Muscle layer of colon (tissue), 2 donors: Measurements from ENCODE around the gene LANCL2.
"Not testable (repeated sequence)": the region's sequence is repeated elsewhere in the genome, so short reads cannot be mapped to it uniquely, and the experiment has no call there.

ENCODE experiments used
- H3K27ac ChIP-seq: one replicate; pipeline ENCODE4 v1.7.0; 2013; ENCODE audit warnings: low read depth, mild to moderate bottlenecking, low read length, moderate library complexity
- H3K27me3 ChIP-seq, 2 donors: one replicate each; pipeline ENCODE4 v1.7.0; 2013; ENCODE audit warnings: low read length in 2 of 2, mild to moderate bottlenecking in 2 of 2; ENCODE audit not compliant: insufficient read depth in 2 of 2, control insufficient read depth in 1 of 2
- H3K36me3 ChIP-seq: one replicate; pipeline ENCODE4 v1.7.0; 2013; ENCODE audit warnings: mild to moderate bottlenecking, low read length; ENCODE audit not compliant: insufficient read depth
- H3K4me1 ChIP-seq: one replicate; pipeline ENCODE4 v1.7.0; 2013; ENCODE audit warnings: mild to moderate bottlenecking, low read length; ENCODE audit not compliant: insufficient read depth
- H3K4me3 ChIP-seq, 2 donors: one replicate each; pipeline ENCODE4 v1.7.0; 2013; ENCODE audit warnings: low read length in 2 of 2, low read depth in 1 of 2, mild to moderate bottlenecking in 1 of 2, moderate library complexity in 1 of 2
- H3K9ac ChIP-seq: one replicate; pipeline ENCODE4 v1.7.0; 2013; ENCODE audit warnings: low read length
- H3K9me3 ChIP-seq: one replicate; pipeline ENCODE4 v1.7.0; 2013; ENCODE audit warnings: mild to moderate bottlenecking, low read length
- donor health status: abdominal sarcoma.
- donor health status: Adenocarcinoma of cecum.

LANCL2 gene

GRCh38 chr7:55381696-55382095 is 16.6 kb downstream of the LANCL2 start:
- no peak overlapping the region for H3K27ac ChIP-seq
- H3K9ac ChIP-seq = no peak overlapping the region
- H3K36me3 ChIP-seq = no peaks in the 10 kb centered on the region
- H3K4me3 ChIP-seq = no peak overlapping the region
- no peaks in the 10 kb centered on the region for H3K27me3 ChIP-seq
- no peaks in the 10 kb centered on the region for H3K4me1 ChIP-seq
- no peaks in the 10 kb centered on the region for H3K9me3 ChIP-seq

GRCh38 chr7:55382251-55382650 is 17.1 kb downstream of the LANCL2 start:
- Histone ChIP-seq H3K9ac (no peak overlapping the region), H3K9me3 (no peaks in the 10 kb centered on the region), H3K4me3 (no peak overlapping the region), H3K27me3 (no peaks in the 10 kb centered on the region), H3K36me3 (no peaks in the 10 kb centered on the region), H3K4me1 (no peaks in the 10 kb centered on the region), H3K27ac (no peak overlapping the region)

- H3K36me3 ChIP-seq = no peaks in the 10 kb centered on the region
- H3K4me3 ChIP-seq = no peak overlapping the region
- H3K27me3 ChIP-seq = no peaks in the 10 kb centered on the region
- H3K9me3 ChIP-seq = no peaks in the 10 kb centered on the region
- H3K4me1 ChIP-seq = no peaks in the 10 kb centered on the region
- no peak overlapping the region for H3K9ac ChIP-seq
- H3K27ac ChIP-seq = no peak overlapping the region
Measured at GRCh38 chr7:55386541-55386940, 21.4 kb downstream of the LANCL2 start.

- no peaks in the 10 kb centered on the region for H3K9me3 ChIP-seq
Measured at GRCh38 chr7:55387062-55387965, 22.2 kb downstream of the LANCL2 start.

GRCh38 chr7:55396233-55396785 is 31.2 kb downstream of the LANCL2 start:
- H3K9me3 ChIP-seq = no peaks in the 10 kb centered on the region
- peaks cover 4% of the 10 kb centered on the region for H3K36me3 ChIP-seq
- no peaks in the 10 kb centered on the region for H3K27me3 ChIP-seq
- no peak overlapping the region for H3K27ac ChIP-seq
- H3K4me1 ChIP-seq = no peaks in the 10 kb centered on the region
- no peak overlapping the region for H3K4me3 ChIP-seq
- no peak overlapping the region for H3K9ac ChIP-seq

More at GRCh38 chr7:55387062-55387965, 22.2 kb downstream of the LANCL2 start:
- H3K4me3 ChIP-seq = no peak overlapping the region
- H3K9ac ChIP-seq = no peak overlapping the region
- no peaks in the 10 kb centered on the region for H3K4me1 ChIP-seq
- no peak overlapping the region for H3K27ac ChIP-seq
- no peaks in the 10 kb centered on the region for H3K27me3 ChIP-seq
- H3K36me3 ChIP-seq = no peaks in the 10 kb centered on the region

GRCh38 chr7:55397617-55398016 is 32.5 kb downstream of the LANCL2 start:
- Histone ChIP-seq H3K36me3 (peaks cover 4% of the 10 kb centered on the region), H3K27ac (no peak overlapping the region), H3K4me3 (no peak overlapping the region), H3K4me1 (no peaks in the 10 kb centered on the region), H3K9ac (no peak overlapping the region), H3K27me3 (no peaks in the 10 kb centered on the region), H3K9me3 (no peaks in the 10 kb centered on the region)

- H3K4me3 ChIP-seq = no peak overlapping the region
- no peaks in the 10 kb centered on the region for H3K9me3 ChIP-seq
- H3K27me3 ChIP-seq = no peaks in the 10 kb centered on the region
- H3K36me3 ChIP-seq = peaks cover 9% of the 10 kb centered on the region
- H3K27ac ChIP-seq = no peak overlapping the region
- no peak overlapping the region for H3K9ac ChIP-seq
- no peaks in the 10 kb centered on the region for H3K4me1 ChIP-seq
Measured at GRCh38 chr7:55400191-55400590, 35.1 kb downstream of the LANCL2 start.

- peaks cover 18% of the 10 kb centered on the region for H3K36me3 ChIP-seq
- H3K9me3 ChIP-seq, H3K4me1 ChIP-seq, H3K27ac ChIP-seq, H3K27me3 ChIP-seq, H3K9ac ChIP-seq, H3K4me3 ChIP-seq: not testable (repeated sequence)
Measured at GRCh38 chr7:55402506-55402905, 37.4 kb downstream of the LANCL2 start.

GRCh38 chr7:55405856-55406541 is 40.9 kb downstream of the LANCL2 start:
- Histone ChIP-seq H3K9me3 (no peaks in the 10 kb centered on the region), H3K4me3 (no peak overlapping the region), H3K36me3 (peaks cover 13% of the 10 kb centered on the region), H3K9ac (no peak overlapping the region), H3K27ac (no peak overlapping the region), H3K27me3 (no peaks in the 10 kb centered on the region), H3K4me1 (no peaks in the 10 kb centered on the region)

GRCh38 chr7:55409482-55410225 is 44.5 kb downstream of the LANCL2 start:
- no peak overlapping the region for H3K4me3 ChIP-seq
- peaks cover 17% of the 10 kb centered on the region for H3K36me3 ChIP-seq
- no peaks in the 10 kb centered on the region for H3K9me3 ChIP-seq
- no peak overlapping the region for H3K27ac ChIP-seq
- H3K9ac ChIP-seq = no peak overlapping the region
- no peaks in the 10 kb centered on the region for H3K4me1 ChIP-seq
- no peaks in the 10 kb centered on the region for H3K27me3 ChIP-seq

- no peaks in the 10 kb centered on the region for H3K27me3 ChIP-seq
- H3K9ac ChIP-seq = no peak overlapping the region
- no peaks in the 10 kb centered on the region for H3K9me3 ChIP-seq
- H3K4me3 ChIP-seq = no peak overlapping the region
- H3K27ac ChIP-seq = no peak overlapping the region
- peaks cover 7% of the 10 kb centered on the region for H3K36me3 ChIP-seq
- no peaks in the 10 kb centered on the region for H3K4me1 ChIP-seq
Measured at GRCh38 chr7:55410667-55411239, 45.6 kb downstream of the LANCL2 start.
